PFSK-1 (cell line): ENCODE data around the gene DGKG.

Experiments used
- FOXP2 ChIP-seq: optimal IDR thresholded peaks from 2 replicates; pipeline ENCODE3; 2011; ENCODE audit warnings: borderline replicate concordance, control low read depth, inconsistent platforms; ENCODE audit not compliant: insufficient read depth; ENCODE audit errors: extremely low read length, extremely low read depth
- POLR2AphosphoS5 ChIP-seq: IDR thresholded peaks from 2 replicates; pipeline ENCODE4 v1.6.1; 2012; ENCODE audit warnings: low read depth, mild to moderate bottlenecking, control low read depth, low read length, moderate library complexity
- SIN3A ChIP-seq: IDR thresholded peaks from 2 replicates; pipeline ENCODE4 v1.6.1; 2012; ENCODE audit warnings: mild to moderate bottlenecking, low read length, moderate library complexity, borderline replicate concordance; ENCODE audit not compliant: insufficient read depth
- TAF1 ChIP-seq: IDR thresholded peaks from 2 replicates; pipeline ENCODE4 v1.6.1; 2012; ENCODE audit warnings: low read length, control low read depth, borderline replicate concordance; ENCODE audit not compliant: insufficient read depth
- TF ChIP-seq, protein P1 (sequence below), 2 experiments: IDR thresholded peaks; 2 replicates each; pipeline versions ENCODE4 v1.6.1 to v1.8.0; 2011 to 2012; ENCODE audit warnings: low read depth in 2 of 2, low read length in 2 of 2, control low read depth in 1 of 2, inconsistent platforms in 1 of 2, mild to moderate bottlenecking in 1 of 2, moderate library complexity in 1 of 2; ENCODE audit not compliant: insufficient read depth in 1 of 2

The DGKG gene

DNA sequence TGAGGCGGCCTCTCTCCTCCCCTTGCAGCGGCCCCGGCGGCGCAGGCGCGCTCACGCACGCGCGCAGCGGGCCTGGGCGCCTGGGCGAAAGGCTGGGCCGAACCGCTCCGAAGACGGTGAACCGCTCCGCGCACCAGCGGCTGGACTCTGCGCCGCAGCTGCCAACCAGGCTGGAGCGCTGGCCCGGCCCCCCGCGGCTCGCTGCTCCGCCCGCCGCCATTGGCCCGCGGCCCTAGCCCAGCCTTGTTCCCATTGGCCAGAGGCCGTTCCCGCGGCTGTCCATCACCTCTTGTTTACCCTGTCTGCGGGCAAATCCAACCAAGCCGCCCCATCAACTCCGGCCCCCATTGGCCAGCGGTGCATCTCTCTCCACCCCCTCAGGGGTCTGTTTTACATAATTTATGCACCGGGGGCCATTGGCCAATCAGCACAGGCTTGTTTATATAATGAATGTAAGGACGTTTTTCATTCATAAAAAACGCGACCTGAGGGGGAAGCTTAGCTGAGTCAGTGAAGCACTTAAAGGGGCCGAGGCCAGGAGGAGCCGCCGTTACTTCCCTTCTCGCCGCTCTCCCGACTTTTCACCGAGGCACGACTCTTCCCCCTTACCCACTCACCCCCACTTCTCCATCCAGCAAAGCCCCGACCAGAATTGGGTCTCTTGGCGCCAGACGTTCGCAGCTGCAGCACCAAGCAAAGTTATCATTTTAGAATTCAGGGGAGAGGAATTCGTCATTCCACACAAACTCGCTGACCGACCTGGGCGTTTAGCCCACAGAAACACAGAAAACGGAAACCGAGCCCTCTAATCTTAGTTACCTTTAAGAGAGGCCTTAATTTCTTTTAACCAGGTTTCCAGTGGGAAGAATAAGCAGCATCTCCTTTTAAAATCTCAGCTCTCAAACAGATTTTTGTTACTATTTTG is 252.8 kb downstream of the DGKG start, which contains the start of gene ETV5:
Gene ETV5 (minus strand): TSS at position 149 of the 925 bp plus-strand sequence. CDS start 3,221 bp downstream, outside the sequence.
- TF ChIP-seq POLR2AphosphoS5, result peak; percentile 49
- peak; percentile 61; the same call in 1 of the 2 replicates for TF ChIP-seq SIN3A
- TF ChIP-seq, protein P1, sequence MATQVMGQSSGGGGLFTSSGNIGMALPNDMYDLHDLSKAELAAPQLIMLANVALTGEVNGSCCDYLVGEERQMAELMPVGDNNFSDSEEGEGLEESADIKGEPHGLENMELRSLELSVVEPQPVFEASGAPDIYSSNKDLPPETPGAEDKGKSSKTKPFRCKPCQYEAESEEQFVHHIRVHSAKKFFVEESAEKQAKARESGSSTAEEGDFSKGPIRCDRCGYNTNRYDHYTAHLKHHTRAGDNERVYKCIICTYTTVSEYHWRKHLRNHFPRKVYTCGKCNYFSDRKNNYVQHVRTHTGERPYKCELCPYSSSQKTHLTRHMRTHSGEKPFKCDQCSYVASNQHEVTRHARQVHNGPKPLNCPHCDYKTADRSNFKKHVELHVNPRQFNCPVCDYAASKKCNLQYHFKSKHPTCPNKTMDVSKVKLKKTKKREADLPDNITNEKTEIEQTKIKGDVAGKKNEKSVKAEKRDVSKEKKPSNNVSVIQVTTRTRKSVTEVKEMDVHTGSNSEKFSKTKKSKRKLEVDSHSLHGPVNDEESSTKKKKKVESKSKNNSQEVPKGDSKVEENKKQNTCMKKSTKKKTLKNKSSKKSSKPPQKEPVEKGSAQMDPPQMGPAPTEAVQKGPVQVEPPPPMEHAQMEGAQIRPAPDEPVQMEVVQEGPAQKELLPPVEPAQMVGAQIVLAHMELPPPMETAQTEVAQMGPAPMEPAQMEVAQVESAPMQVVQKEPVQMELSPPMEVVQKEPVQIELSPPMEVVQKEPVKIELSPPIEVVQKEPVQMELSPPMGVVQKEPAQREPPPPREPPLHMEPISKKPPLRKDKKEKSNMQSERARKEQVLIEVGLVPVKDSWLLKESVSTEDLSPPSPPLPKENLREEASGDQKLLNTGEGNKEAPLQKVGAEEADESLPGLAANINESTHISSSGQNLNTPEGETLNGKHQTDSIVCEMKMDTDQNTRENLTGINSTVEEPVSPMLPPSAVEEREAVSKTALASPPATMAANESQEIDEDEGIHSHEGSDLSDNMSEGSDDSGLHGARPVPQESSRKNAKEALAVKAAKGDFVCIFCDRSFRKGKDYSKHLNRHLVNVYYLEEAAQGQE (IDR thresholded peaks at IDR 0.05; ENCODE audit: insufficient read depth in 1 of 2, low read depth in 2 of 2, low read length in 2 of 2), result 0 out of 4 replicates have a peak, but pooled peaks of 1 of the 2 experiments have one; percentile 33
- TF ChIP-seq FOXP2, result no peak
- peak; percentile 96 for TF ChIP-seq TAF1

DNA sequence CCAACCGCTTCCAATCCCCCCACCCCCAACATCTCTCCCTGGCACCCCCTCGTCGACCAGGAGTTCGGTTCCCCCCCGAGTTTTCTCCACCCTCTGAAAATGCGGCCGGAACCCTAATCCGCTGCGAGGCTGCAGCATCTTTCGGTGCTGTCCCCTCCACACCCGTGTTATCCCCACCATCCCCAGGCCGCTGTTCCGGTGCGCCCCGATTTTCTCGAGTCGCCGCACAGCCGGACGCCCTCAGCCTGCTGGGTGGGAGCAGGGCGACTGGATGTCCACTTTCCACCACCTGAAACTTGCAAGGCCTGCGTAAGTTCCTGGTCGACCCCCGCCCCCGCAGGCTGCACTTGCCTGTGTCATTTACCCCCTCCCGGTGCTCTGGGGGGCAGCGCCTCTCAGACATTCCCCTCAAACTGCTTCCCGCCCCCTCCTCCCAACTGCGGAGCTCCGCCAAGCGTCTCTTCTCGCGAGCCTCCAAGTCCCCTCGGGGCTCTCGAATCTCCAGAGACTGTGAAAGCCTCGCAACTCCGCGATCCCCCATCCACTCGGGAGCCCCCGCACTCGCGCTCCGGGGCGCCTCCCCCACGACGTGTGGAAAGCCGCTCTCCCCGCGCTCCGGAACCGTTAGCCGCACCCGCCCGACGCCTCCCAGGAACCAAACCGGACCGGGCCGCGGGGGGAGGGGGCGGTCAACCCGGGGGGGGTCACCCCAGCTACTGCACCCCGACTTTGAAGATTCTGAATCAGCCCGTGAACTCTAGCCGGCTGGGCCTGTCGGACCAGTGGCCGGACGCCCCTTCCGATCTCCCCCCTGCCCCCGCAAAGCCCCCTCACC is 253.7 kb downstream of the DGKG start:
- TF ChIP-seq TAF1 (no peak), POLR2AphosphoS5 (peak; percentile 70)

DNA sequence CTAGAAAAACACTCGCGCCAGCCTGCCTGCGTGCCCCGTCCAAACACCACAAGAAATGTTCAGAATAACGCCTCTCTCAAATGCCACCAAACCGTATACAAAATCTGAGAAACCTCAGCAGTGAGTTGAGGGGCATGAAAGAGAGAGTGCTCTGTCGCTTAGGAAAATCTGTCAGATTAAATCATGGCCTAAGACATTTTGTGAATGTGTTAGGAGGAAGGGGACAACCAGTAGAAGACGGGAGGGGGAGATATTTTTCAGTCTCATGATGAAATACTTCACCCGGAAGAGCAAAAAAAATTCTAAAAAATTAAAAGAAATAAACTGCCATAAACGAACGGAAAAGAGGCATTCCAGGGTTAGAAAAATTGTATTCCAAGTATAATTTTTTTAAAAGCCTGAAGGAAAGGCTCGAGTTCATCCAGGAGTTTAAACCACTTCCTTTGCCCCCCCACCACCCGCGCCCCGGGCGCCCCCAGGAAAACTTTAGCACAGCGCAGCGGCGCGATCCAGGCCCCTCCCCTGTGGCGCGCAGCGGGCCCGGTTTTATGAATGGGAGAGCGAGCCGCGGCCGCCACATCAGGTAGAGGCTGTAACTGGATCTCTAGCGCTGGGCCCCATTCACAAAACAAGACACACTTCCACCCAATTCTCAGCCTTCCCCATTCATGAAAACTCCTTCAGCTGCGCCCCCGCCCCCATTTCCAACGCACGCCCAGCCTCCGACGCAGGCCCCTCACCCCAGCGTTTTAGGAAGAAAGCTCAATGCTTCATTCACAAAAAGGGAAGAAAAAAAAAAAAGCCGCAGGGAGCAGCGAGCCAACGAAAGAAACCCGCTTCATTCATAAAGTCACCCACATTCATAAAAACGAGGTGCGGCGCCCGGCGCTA is 254.6 kb downstream of the DGKG start:
- no peak for TF ChIP-seq FOXP2
- no peak; the same call in none of the 2 replicates for TF ChIP-seq SIN3A
- TF ChIP-seq, protein P1 (IDR thresholded peaks at IDR 0.05; ENCODE audit: insufficient read depth in 1 of 2, low read depth in 2 of 2, low read length in 2 of 2), result 0 out of 4 replicates have a peak, but pooled peaks of 1 of the 2 experiments have one; percentile 12
- 0 out of 2 replicates have a peak, but pooled peaks have one; percentile 44 for TF ChIP-seq TAF1
- TF ChIP-seq POLR2AphosphoS5, result peak; percentile 83

GRCh38 chr3:186105543-186105942 is 256.5 kb downstream of the DGKG start:
- TF ChIP-seq, protein P1 (IDR thresholded peaks at IDR 0.05; ENCODE audit: insufficient read depth in 1 of 2, low read depth in 2 of 2, low read length in 2 of 2), result peak in 1 of 2 experiments; percentile 17; a peak in 1 of 4 replicates
- TF ChIP-seq FOXP2 (no peak), POLR2AphosphoS5 (peak; percentile 71), SIN3A (peak; percentile 84; the same call in 1 of the 2 replicates), TAF1 (no peak)
